Progenitor cell of endocrine pancreas (in vitro differentiated cells): ENCODE data around the gene CARTPT. TPM values are rescaled to one million over a fixed set of nuclear protein-coding genes. Genes with fewer than 3 reads are reported as not detected.
A peak's percentile ranks its signal among the peaks of the same experiment; 100 is the strongest.

Experiments used
- DNase-seq: peaks from one replicate; pipeline ENCODE4 v3.0.0; 2021; ENCODE audit warnings: low spot score; ENCODE audit not compliant: unreplicated experiment
- H3K27ac Mint-ChIP-seq: 2 replicates; pipeline ENCODE4 v1.8.0; 2021; ENCODE audit warnings: mild to moderate bottlenecking, moderate library complexity, mixed read lengths
- H3K27me3 Mint-ChIP-seq: 2 replicates; pipeline ENCODE4 v1.8.0; 2021; ENCODE audit warnings: mixed read lengths
- H3K36me3 Mint-ChIP-seq: 2 replicates; pipeline ENCODE4 v1.8.0; 2022; ENCODE audit warnings: mixed read lengths; ENCODE audit not compliant: insufficient read depth
- H3K4me1 Mint-ChIP-seq: 2 replicates; pipeline ENCODE4 v1.8.0; 2021; ENCODE audit warnings: low read depth, mixed read lengths
- H3K4me3 Mint-ChIP-seq: 2 replicates; pipeline ENCODE4 v1.8.0; 2021; ENCODE audit warnings: low read depth, mild to moderate bottlenecking, moderate library complexity, mixed read lengths
- H3K9me3 Mint-ChIP-seq: 2 replicates; pipeline ENCODE4 v1.8.0; 2021; ENCODE audit warnings: low read depth, mixed read lengths
- total RNA-seq: library from RNA; stranded (reverse); gene quantifications from 2 replicates; pipeline ENCODE4 v1.2.1, GENCODE V29; 2021
- TF ChIP-seq, protein P1 (sequence below): fragments of 200-600 bp; sonication (generic); IDR thresholded peaks from one replicate; pipeline ENCODE4 v1.5.0; 2021; ENCODE audit warnings: antibody characterized with exemption, mild to moderate bottlenecking; ENCODE audit not compliant: unreplicated experiment

Gene CARTPT
- total RNA-seq, 1 donor from 2014 or later = not detected

DNA sequence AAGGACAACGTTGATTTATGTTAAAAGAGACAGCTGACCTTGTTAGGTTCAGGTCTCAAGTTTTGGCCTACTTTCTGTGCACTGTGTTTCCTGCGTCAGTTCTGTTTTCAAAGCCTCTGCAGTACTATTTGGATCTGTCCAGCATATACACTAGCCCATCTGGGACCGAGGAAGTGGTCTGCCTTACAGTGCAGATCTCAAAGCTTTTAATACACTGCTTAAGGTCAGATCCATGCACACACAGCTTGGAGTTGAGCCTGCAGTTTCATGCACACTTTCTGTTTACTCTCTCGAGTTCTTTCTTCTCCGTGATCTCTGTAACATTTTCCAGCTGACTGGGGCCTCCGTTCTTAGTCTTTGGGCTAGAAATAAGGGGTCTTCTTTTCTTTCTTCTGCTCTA is 24.1 kb downstream of the CARTPT start:
- Mint-ChIP-seq H3K4me3 (no peak overlapping the region), H3K27me3 (no peaks in the 10 kb centered on the region), H3K9me3 (no peaks in the 10 kb centered on the region), H3K27ac (no peak overlapping the region), H3K4me1 (peaks cover 11% of the 10 kb centered on the region), H3K36me3 (no peaks in the 10 kb centered on the region)
- TF ChIP-seq, protein P1, sequence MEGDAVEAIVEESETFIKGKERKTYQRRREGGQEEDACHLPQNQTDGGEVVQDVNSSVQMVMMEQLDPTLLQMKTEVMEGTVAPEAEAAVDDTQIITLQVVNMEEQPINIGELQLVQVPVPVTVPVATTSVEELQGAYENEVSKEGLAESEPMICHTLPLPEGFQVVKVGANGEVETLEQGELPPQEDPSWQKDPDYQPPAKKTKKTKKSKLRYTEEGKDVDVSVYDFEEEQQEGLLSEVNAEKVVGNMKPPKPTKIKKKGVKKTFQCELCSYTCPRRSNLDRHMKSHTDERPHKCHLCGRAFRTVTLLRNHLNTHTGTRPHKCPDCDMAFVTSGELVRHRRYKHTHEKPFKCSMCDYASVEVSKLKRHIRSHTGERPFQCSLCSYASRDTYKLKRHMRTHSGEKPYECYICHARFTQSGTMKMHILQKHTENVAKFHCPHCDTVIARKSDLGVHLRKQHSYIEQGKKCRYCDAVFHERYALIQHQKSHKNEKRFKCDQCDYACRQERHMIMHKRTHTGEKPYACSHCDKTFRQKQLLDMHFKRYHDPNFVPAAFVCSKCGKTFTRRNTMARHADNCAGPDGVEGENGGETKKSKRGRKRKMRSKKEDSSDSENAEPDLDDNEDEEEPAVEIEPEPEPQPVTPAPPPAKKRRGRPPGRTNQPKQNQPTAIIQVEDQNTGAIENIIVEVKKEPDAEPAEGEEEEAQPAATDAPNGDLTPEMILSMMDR = no peak
- no peak for DNase-seq

DNA sequence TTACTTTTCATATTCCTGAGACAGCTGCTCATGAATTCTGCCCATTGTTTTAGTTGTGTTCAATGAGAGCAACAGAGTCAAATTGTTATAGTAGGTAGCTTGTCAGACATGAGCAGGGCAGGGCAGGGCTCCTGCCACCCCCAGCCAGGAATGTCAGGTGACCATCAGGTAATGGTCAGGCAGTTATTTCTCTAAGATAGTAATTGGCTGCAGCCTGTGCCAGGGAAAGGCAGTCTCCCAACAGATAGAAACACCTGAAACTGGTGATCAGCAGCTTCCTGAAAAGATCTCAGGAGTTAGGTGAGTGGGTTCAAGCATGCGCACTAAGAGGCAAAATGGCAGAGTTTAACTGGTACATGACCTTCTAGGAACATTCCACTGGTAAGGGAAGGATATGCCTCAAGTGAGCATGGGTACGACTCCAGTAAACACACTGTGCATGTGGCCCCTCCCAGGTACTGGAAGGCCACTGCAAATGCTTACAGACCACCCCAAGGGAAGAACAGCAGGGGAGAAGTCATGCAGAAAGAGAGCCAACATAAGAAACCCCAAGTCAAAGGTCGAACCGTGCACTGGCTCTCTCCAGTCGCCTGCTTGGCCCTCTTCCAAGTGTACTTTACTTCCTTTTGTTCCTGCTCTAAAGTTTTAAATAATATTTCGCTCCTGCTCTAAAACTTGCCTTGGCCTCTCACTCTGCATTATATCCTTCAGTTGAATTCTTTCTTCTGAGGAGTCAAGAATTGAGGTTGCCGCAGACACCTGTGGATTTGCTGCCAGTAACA is 25.1 kb downstream of the CARTPT start:
- Mint-ChIP-seq H3K27ac (no peak overlapping the region), H3K4me3 (no peak overlapping the region), H3K9me3 (no peaks in the 10 kb centered on the region), H3K4me1 (peaks cover 6% of the 10 kb centered on the region), H3K36me3 (no peaks in the 10 kb centered on the region), H3K27me3 (no peaks in the 10 kb centered on the region)
- no peak for DNase-seq
- TF ChIP-seq, protein P1 = no peak

DNA sequence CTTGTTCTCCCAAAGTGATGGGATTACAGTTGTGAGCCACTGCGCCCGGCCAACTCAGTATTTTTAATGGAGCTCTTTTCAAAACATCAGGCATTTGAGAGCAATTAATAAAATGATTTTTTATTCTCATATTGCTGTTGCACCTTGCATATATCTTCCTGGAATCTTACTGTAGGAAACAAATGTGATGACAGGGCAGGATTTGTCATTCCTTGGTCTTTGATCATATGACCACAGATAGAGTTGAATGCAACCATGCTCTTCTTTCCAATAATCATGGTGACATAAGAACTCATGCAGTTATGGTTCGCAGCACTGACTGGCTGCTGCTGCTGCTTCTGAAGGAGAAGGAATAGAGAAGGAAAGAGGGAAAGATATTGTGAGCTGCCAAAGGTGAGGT is 28.1 kb downstream of the CARTPT start:
- H3K36me3 Mint-ChIP-seq = no peaks in the 10 kb centered on the region
- no peak for DNase-seq
- no peak overlapping the region for H3K4me3 Mint-ChIP-seq
- peaks cover 8% of the 10 kb centered on the region for H3K4me1 Mint-ChIP-seq
- no peaks in the 10 kb centered on the region for H3K27me3 Mint-ChIP-seq
- TF ChIP-seq, protein P1 = no peak
- H3K27ac Mint-ChIP-seq = no peak overlapping the region
- H3K9me3 Mint-ChIP-seq = no peaks in the 10 kb centered on the region

DNA sequence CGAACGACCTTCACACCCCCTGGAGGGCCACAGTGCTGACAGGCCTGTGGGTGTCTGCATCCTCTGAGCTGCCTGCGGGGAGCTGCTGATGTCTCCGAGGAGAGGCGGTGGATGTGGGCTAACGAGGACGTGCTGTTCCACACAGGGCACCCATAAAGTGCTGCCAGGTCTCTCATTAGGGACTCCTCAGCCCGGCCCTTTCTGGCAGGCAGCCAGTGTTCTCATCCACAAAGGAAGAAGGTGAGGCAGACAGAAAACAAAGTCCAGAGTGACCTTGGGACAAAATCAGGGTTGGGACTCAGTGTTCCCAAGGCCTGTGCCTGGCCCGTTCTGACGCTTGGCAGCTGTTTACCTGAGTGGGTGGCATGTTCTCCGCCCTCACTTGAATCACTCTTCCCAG is 29.3 kb downstream of the CARTPT start:
- H3K9me3 Mint-ChIP-seq = no peaks in the 10 kb centered on the region
- DNase-seq = no peak
- no peak overlapping the region for H3K4me3 Mint-ChIP-seq
- H3K27ac Mint-ChIP-seq = no peak overlapping the region
- H3K36me3 Mint-ChIP-seq = no peaks in the 10 kb centered on the region
- TF ChIP-seq, protein P1 = no peak
- H3K27me3 Mint-ChIP-seq = no peaks in the 10 kb centered on the region
- peaks cover 3% of the 10 kb centered on the region for H3K4me1 Mint-ChIP-seq

DNA sequence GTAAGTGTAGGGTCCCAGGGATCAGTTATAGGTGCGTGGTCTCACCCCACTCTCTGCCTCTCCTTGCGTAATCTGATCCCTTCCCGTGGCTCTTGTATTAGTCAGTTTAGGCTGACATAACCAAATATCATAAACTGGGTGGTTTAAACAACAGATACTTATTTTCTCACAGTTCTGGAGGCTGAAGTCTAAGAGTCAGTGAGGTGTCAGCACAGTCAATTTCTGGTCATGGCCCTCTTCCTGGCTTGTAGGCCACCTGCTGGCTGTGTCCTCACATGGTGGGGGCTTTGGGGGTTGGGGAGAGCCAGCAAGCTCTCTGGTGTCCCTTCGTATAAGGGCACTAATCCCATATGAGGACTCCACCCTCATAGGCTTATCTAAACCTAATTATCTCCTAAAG is 32.3 kb downstream of the CARTPT start:
- TF ChIP-seq, protein P1 = peak; percentile 19
- Mint-ChIP-seq H3K27me3 (peaks cover 6% of the 10 kb centered on the region), H3K4me3 (no peak overlapping the region), H3K9me3 (no peaks in the 10 kb centered on the region), H3K36me3 (no peaks in the 10 kb centered on the region), H3K27ac (no peak overlapping the region), H3K4me1 (peaks cover 2% of the 10 kb centered on the region)
- no peak for DNase-seq
